GF-D8 (cell line): ENCODE measurements around the gene PRRT1B.
"Not testable (repeated sequence)": the region's sequence is repeated elsewhere in the genome, so short reads cannot be mapped to it uniquely, and the experiment has no call there.

Experiments
- DNase-seq: peaks from one replicate; lab custom pipeline; 2025; lab: John Stamatoyannopoulos, UW

The PRRT1B gene

DNA sequence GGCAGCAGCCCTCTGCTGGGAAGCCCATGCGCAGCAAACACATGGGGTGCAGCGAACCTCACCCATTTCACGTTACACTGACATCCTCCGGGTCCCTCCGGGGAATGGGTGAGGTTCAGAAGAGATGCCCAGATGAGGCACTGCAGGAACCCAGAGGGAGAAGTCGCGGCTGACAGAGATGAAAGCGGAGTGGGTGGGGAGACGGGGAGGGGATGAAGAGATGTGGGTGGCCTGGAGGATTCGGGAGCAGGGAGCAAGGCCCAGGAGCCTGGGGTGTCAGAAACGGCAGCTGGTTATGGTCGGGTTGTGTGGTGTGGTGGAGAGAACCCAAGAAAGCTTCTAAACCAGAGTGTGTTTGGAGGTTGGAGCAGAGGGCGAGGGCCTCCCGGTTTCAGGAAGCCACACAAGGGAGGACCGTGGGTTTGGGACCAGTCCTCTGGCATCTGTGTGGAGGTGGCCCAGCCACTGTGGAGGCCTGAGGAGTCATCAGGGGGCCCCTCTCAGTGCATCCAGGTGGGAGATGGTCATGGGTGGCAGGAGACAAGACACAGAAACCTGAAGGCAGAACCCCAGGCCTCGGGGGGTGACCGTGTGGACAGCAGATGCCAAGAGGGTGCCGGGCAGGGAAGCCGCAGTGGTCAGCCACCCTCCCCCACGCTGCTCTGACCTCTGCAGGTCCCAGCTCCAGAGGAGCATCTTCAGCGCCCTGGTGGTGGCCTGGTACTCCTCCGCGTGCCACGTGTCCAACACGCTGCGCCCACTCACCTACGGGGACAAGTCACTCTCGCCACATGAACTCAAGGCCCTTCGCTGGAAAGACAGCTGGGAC, 22.9 kb upstream of the PRRT1B start:
- DNase-seq, result no peak

DNA sequence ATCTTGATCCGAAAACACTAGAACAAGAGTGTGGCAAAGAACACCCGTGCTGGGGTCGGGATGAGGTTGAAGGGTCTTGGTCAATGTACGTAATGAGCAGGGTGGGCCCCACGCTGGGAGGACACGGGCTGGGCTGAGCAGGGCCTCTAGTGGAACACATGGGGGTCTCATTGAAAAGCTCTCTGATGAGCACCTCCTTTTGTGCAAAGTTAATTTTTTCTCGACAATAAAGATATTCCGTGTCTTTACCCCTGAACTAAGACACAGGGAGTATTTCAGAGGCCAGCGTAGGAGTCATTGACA, 22.3 kb upstream of the PRRT1B start:
- no peak for DNase-seq

DNA sequence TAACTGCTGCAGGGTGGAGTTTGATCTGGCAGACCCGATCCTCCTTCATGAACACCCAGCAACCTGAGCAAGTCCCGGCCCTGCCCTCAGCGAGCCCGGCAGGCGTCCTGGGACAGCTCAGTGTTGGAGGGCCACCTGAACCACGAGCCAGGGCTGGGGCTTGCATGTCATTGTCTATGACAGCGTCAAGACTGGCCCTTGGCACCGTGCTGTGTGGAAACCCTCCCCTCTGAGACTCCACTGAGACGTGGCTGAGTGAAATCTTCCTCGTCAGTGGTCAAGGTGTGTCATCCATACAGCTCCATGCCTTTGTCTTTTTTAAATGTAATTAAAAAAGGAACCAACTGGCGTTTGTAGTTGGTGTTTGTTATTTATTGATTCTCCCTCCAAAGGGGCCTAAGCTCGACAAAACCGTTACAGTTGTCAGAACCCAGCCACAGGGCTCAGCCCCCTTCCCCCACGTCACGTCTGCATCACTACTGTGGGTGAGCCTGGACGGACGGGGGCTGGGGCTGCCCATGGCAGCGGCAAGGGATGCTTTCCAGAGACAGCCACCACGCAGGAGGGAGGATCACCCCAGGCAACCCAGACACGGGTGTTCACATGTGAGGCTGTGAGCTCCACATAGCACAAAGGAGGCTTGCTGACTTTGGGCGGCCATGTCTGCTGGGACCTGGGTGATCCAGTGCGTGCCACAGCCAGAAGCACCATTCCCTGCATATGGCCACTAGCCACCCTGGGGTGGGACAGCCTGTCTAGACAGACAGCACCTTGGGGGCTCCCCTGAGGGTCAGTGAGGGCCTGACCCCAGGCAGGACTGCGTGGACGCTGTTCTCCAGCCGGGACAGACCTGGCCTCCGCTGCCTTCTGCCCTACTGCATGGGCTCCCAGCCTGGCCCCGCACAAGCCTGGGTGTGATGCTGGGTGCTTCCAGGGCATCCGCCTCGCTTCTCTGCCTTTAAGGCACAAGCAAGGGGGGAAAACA, 21.6 kb upstream of the PRRT1B start:
- DNase-seq, result no peak

GRCh38 chr9:131524665-131525315, 20.5 kb upstream of the PRRT1B start:
- no peak for DNase-seq

DNA sequence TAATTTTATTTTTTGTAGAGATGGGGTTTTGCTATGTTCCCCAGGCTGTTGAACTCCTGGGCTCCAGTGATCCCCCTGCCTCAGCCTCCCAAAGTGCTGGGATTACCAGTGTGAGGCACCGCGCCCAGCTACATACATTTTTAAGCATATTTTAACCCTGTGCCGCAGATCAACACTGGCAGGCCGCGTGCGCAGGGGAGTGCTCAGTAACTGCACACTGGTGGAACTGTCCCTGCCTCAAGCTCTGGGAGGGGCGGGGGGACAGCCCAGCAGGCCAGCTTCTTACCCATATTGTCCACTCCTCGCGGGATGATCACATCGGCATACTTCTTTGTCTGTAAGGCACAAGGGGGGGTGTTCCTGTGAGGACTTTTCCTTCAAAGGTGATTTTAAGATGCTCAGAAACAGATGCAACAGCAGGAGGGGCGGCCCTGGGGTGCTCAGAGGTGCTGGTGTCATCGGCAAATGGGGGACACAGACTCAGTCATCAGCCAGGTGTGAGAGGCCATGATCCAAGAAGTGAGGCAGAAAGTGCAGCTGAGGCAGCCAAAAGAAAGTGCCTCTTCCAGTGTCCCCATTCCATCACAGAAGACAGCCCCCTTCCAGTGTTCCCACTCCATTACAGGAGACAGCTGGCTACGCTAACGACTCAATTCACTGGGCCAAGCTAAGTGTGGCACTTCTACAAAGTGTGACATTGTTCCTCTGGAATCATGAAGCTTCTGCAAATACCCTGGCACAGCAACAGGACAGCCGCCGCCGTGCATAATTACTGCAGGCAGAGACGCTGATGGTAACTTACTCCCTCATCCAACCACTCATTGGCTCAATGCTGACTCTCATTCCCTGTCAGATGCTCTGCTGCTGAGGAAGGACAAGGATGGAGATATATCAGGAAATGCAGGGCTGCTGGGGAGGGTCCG, 19.4 kb upstream of the PRRT1B start:
- DNase-seq, result no peak

DNA sequence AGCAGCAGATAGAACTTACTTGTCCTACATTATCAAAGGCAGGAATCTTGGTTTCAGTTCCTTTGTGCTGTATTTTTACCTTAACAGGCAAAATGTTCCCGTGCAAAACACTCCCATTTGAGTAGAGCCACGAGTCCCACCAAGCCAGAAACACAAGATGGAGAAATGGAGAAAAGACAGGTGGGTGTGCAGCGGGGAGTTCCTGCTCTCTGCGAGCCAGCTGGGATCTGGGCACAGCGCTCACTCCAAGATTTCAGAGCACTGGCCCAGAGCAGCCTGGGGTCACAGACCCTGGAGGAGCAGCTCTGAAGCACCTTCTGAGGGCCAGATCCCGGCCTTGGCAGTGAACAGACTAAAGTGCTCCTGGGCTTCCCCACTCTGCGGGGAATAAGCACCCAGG, 17.1 kb upstream of the PRRT1B start:
- DNase-seq, result no peak

GRCh38 chr9:131528886-131529505, 16.3 kb upstream of the PRRT1B start:
- no peak for DNase-seq

GRCh38 chr9:131529597-131530545, 15.5 kb upstream of the PRRT1B start:
- no peak for DNase-seq

- DNase-seq, result no peak
Measured at GRCh38 chr9:131530546-131530919, 14.8 kb upstream of the PRRT1B start.

GRCh38 chr9:131530920-131531832, 14.1 kb upstream of the PRRT1B start, which contains the start of gene UCK1:
Gene UCK1, minus strand, starts transcription at chr9:131531263. Its CDS starts 89 bp downstream, at chr9:131531174.
- peak; percentile 32 for DNase-seq

DNA sequence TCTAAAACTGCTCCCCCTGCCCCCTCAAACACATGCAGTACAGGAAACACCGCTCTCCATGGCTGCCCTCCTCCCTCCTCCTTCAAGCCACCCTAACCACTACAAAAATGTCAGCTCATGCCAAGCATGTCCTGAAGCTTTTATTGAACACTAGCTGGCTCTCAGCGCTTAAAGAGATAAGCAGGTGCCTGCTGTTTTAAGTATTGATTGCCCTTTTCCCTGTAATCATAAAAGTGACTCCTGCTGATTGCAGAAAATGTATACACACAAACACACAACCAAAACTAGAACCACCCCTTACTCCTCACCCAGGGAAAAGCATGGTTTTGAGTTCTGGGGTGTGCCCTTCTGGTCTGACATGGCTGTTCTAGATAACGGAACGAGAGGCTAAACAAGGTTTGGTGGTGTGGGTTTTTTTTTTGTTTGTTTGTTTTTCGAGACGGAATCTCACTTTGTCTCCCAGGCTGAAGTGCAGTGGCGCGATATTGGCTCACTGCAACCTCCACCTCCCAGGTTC, 10.5 kb upstream of the PRRT1B start:
- DNase-seq, result no peak

DNA sequence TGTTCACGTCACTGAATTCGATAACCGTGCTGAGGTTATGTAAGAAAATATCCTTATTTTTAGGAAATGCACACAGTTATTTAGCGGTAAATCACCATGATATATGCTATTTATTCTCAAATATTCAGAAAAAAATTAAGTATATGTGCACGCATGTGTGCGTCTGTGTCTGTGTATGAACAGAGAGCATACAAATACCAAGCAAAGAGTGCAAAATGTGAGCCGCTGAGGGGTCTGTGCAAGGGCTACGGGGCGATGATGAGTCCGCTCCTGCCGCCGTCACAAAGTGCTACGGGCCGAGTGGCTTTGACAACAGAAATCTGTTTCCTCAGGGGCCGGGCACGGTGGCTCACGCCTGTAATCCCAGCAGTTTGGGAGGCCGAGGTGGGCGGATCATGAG, 7.4 kb upstream of the PRRT1B start:
- DNase-seq, result no peak

GRCh38 chr9:131539223-131539923, 6.0 kb upstream of the PRRT1B start:
- DNase-seq, result no peak

GRCh38 chr9:131543141-131543540, 2.2 kb upstream of the PRRT1B start:
- DNase-seq, result no peak

- no peak for DNase-seq
Measured at GRCh38 chr9:131545786-131546335, 538 bp downstream of the PRRT1B start.

DNA sequence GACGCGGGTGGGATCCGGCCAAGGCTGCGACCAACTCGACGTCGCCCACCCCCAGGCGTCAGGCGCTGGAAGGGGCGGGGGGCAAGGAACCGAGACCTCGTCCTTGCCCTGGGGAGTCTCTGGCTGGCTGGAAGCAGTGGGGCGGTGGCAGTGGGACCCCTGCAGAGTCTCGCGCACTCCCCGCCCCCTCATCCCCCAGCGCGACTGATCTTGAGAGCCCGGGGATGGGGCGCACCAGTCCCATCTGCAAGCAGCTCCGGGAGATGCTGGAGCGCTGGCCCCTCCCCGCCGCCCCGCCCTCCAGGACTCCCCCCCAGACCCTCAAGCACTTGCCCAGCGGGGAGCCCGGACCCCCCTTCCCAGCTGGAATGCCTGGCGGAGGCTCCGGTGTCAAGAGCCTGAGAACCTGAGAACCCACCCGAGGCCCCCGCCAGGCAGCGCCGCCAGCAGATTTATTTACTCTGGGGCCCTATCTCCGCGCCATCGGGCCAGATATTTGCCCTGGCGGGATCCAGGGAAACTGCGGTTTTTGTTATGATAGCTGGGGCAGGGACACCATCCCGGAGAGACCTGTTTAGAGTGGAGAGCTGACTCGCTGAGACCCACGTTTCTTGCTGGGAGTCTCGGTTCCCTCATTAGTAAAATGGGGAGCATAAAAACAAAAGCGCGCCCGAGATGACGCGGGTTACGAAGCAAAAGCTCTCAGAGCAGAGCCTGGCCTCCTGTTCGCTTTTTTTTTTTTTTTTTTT, 1.2 kb downstream of the PRRT1B start:
- DNase-seq, result no peak

DNA sequence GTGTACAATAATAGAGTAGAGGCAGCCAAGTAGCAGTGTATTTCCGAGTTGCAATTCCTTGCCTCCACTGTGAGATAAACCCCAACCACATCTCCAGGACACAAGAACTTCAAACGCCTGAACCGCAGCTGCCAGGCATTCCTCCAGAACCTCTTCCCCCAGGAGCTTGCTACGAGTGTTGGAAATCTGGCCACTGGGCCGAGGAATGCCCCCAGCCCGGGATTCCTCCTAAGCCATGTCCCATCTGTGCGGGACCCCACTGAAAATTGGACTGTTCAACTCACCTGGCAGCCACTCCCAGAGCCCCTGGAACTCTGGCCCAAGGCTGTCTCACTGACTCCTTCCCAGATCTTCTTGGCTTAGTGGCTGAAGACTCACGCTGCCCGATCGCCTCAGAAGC, 3.9 kb downstream of the PRRT1B start:
- DNase-seq, result not testable (repeated sequence)
